ENCODE data around the gene STX5. TPM values are rescaled to one million over a fixed set of nuclear protein-coding genes. Genes with fewer than 3 reads are reported as not detected.

The STX5 gene
- total and polyA plus RNA-seq, 9 donors, result 26.8 to 43.2 (median 34.1) TPM

- Histone ChIP-seq H3K4me1 (ENCODE audit: control insufficient read depth, insufficient read depth, low read length) (peaks cover 24% of the 10 kb centered on the region), H3K4me3 (ENCODE audit: low read length) (no peak overlapping the region), H3K27me3 (ENCODE audit: control insufficient read depth, insufficient read depth, low read length) (no peaks in the 10 kb centered on the region), H3K27ac (ENCODE audit: low read length) (no peak overlapping the region), H3K36me3 (ENCODE audit: control insufficient read depth, insufficient read depth, low read length) (peaks cover 7% of the 10 kb centered on the region), H3K9me3 (replicated peaks; ENCODE audit: control insufficient read depth, low read depth, low read length) (no peaks in the 10 kb centered on the region)
- 28% methylated on average over 3 of the region's 9 CpGs for WGBS (ENCODE audit: insufficient coverage)
- no peak for DNase-seq
Measured at GRCh38 chr11:62757846-62758788, 73.7 kb downstream of the STX5 start.

Other genes starting within 250 kb of the STX5 start
- gene TUT1, start 240.5 kb downstream of the STX5 start, total RNA-seq, result 7.8 TPM
- 10 to 100 TPM; 13.9 to 16.9 (median 14.7) TPM for gene TUT1, start 240.5 kb downstream of the STX5 start, polyA plus RNA-seq (ENCODE audit: insufficient read depth in 1 of 8, insufficient read length in 8 of 8, low replicate concordance in 1 of 8)
- gene MTA2, start 230.2 kb downstream of the STX5 start, total RNA-seq, result 43.3 TPM
- gene MTA2, start 230.2 kb downstream of the STX5 start, polyA plus RNA-seq (ENCODE audit: insufficient read depth in 1 of 8, insufficient read length in 8 of 8, low replicate concordance in 1 of 8), result 10 to 100 TPM; 43.8 to 63.7 (median 48.2) TPM
- gene EML3, start 219.3 kb downstream of the STX5 start, total RNA-seq, result 10.7 TPM
- gene EML3, start 219.3 kb downstream of the STX5 start, polyA plus RNA-seq (ENCODE audit: insufficient read depth in 1 of 8, insufficient read length in 8 of 8, low replicate concordance in 1 of 8), result 10 to 100 TPM; 16.8 to 27.7 (median 20.3) TPM
- gene ROM1, start 218.8 kb downstream of the STX5 start, total RNA-seq, result 3.3 TPM
- 1 to 10 TPM; 1.5 to 4.0 (median 2.5) TPM for gene ROM1, start 218.8 kb downstream of the STX5 start, polyA plus RNA-seq (ENCODE audit: insufficient read depth in 1 of 8, insufficient read length in 8 of 8, low replicate concordance in 1 of 8)
- 18.7 TPM for gene B3GAT3, start 210.1 kb downstream of the STX5 start, total RNA-seq
- 10 to 100 TPM; 19.9 to 27.2 (median 22.9) TPM for gene B3GAT3, start 210.1 kb downstream of the STX5 start, polyA plus RNA-seq (ENCODE audit: insufficient read depth in 1 of 8, insufficient read length in 8 of 8, low replicate concordance in 1 of 8)
- 92.8 TPM for gene GANAB, start 185.4 kb downstream of the STX5 start, total RNA-seq
- gene GANAB, start 185.4 kb downstream of the STX5 start, polyA plus RNA-seq (ENCODE audit: insufficient read depth in 1 of 8, insufficient read length in 8 of 8, low replicate concordance in 1 of 8), result 100 to 1,000 TPM; 131 to 226 (median 179) TPM
- gene INTS5, start 178.7 kb downstream of the STX5 start, total RNA-seq, result 7.1 TPM
- 10 to 100 TPM in 7 of 8 donors, 1 to 10 TPM in 1; 9.4 to 13.8 (median 12.8) TPM for gene INTS5, start 178.7 kb downstream of the STX5 start, polyA plus RNA-seq (ENCODE audit: insufficient read depth in 1 of 8, insufficient read length in 8 of 8, low replicate concordance in 1 of 8)
- gene C11orf98, start 166.8 kb downstream of the STX5 start, total RNA-seq, result 33.4 TPM
- 10 to 100 TPM; 34.9 to 40.9 (median 37.8) TPM for gene C11orf98, start 166.8 kb downstream of the STX5 start, polyA plus RNA-seq (ENCODE audit: insufficient read depth in 1 of 8, insufficient read length in 8 of 8, low replicate concordance in 1 of 8)
- gene CSKMT, start 166.7 kb downstream of the STX5 start, total RNA-seq, result 7.6 TPM
- gene CSKMT, start 166.7 kb downstream of the STX5 start, polyA plus RNA-seq (ENCODE audit: insufficient read depth in 1 of 8, insufficient read length in 8 of 8, low replicate concordance in 1 of 8), result 1 to 10 TPM; 2.6 to 5.0 (median 3.8) TPM
- gene UQCC3, start 160.4 kb downstream of the STX5 start, total RNA-seq, result 8.9 TPM
- 1 to 10 TPM; 6.5 to 8.1 (median 7.9) TPM for gene UQCC3, start 160.4 kb downstream of the STX5 start, polyA plus RNA-seq (ENCODE audit: insufficient read depth in 1 of 8, insufficient read length in 8 of 8, low replicate concordance in 1 of 8)
- gene LBHD1, start 159.8 kb downstream of the STX5 start, total RNA-seq, result 2.8 TPM
- 1 to 10 TPM; 4.7 to 8.2 (median 6.2) TPM for gene LBHD1, start 159.8 kb downstream of the STX5 start, polyA plus RNA-seq (ENCODE audit: insufficient read depth in 1 of 8, insufficient read length in 8 of 8, low replicate concordance in 1 of 8)
- gene UBXN1, start 153.0 kb downstream of the STX5 start, total RNA-seq, result 81.6 TPM
- gene UBXN1, start 153.0 kb downstream of the STX5 start, polyA plus RNA-seq (ENCODE audit: insufficient read depth in 1 of 8, insufficient read length in 8 of 8, low replicate concordance in 1 of 8), result 100 to 1,000 TPM; 155 to 170 (median 162) TPM
- 31.6 TPM for gene LRRN4CL, start 142.5 kb downstream of the STX5 start, total RNA-seq
- 10 to 100 TPM; 13.7 to 21.2 (median 16.3) TPM for gene LRRN4CL, start 142.5 kb downstream of the STX5 start, polyA plus RNA-seq (ENCODE audit: insufficient read depth in 1 of 8, insufficient read length in 8 of 8, low replicate concordance in 1 of 8)
- 26.5 TPM for gene BSCL2, start 124.6 kb downstream of the STX5 start, total RNA-seq
- 10 to 100 TPM; 18.7 to 26.1 (median 21.5) TPM for gene BSCL2, start 124.6 kb downstream of the STX5 start, polyA plus RNA-seq (ENCODE audit: insufficient read depth in 1 of 8, insufficient read length in 8 of 8, low replicate concordance in 1 of 8)
- not detected for gene GNG3, start 124.4 kb downstream of the STX5 start, total RNA-seq
- gene GNG3, start 124.4 kb downstream of the STX5 start, polyA plus RNA-seq (ENCODE audit: insufficient read depth in 1 of 8, insufficient read length in 8 of 8, low replicate concordance in 1 of 8), result 1 to 10 TPM in 1 of 8 donors, under 1 TPM in 7; 0.28 to 1.5 (median 0.48) TPM
- gene HNRNPUL2, start 104.6 kb downstream of the STX5 start, total RNA-seq, result 8.6 TPM
- gene HNRNPUL2, start 104.6 kb downstream of the STX5 start, polyA plus RNA-seq (ENCODE audit: insufficient read depth in 1 of 8, insufficient read length in 8 of 8, low replicate concordance in 1 of 8), result 10 to 100 TPM; 41.0 to 67.5 (median 49.4) TPM
- 29.5 TPM for gene TTC9C, start 103.6 kb downstream of the STX5 start, total RNA-seq
- gene TTC9C, start 103.6 kb downstream of the STX5 start, polyA plus RNA-seq (ENCODE audit: insufficient read depth in 1 of 8, insufficient read length in 8 of 8, low replicate concordance in 1 of 8), result 10 to 100 TPM; 27.1 to 35.4 (median 29.3) TPM
- 8.0 TPM for gene ZBTB3, start 77.9 kb downstream of the STX5 start, total RNA-seq
- gene ZBTB3, start 77.9 kb downstream of the STX5 start, polyA plus RNA-seq (ENCODE audit: insufficient read depth in 1 of 8, insufficient read length in 8 of 8, low replicate concordance in 1 of 8), result 1 to 10 TPM; 3.4 to 5.6 (median 4.1) TPM
- gene POLR2G, start 70.5 kb downstream of the STX5 start, total RNA-seq, result 115 TPM
- gene POLR2G, start 70.5 kb downstream of the STX5 start, polyA plus RNA-seq (ENCODE audit: insufficient read depth in 1 of 8, insufficient read length in 8 of 8, low replicate concordance in 1 of 8), result 100 to 1,000 TPM in 2 of 8 donors, 10 to 100 TPM in 6; 83.0 to 115 (median 91.1) TPM
- 17.6 TPM for gene TAF6L, start 60.7 kb downstream of the STX5 start, total RNA-seq
- gene TAF6L, start 60.7 kb downstream of the STX5 start, polyA plus RNA-seq (ENCODE audit: insufficient read depth in 1 of 8, insufficient read length in 8 of 8, low replicate concordance in 1 of 8), result 10 to 100 TPM; 12.7 to 21.5 (median 17.0) TPM
- 22.1 TPM for gene TMEM179B, start 44.6 kb downstream of the STX5 start, total RNA-seq
- gene TMEM179B, start 44.6 kb downstream of the STX5 start, polyA plus RNA-seq (ENCODE audit: insufficient read depth in 1 of 8, insufficient read length in 8 of 8, low replicate concordance in 1 of 8), result 10 to 100 TPM; 24.4 to 33.8 (median 29.8) TPM
- gene TMEM223, start 40.0 kb downstream of the STX5 start, total RNA-seq, result 17.2 TPM
- gene TMEM223, start 40.0 kb downstream of the STX5 start, polyA plus RNA-seq (ENCODE audit: insufficient read depth in 1 of 8, insufficient read length in 8 of 8, low replicate concordance in 1 of 8), result 10 to 100 TPM; 15.3 to 19.0 (median 16.3) TPM
- 24.3 TPM for gene NXF1, start 26.6 kb downstream of the STX5 start, total RNA-seq
- gene NXF1, start 26.6 kb downstream of the STX5 start, polyA plus RNA-seq (ENCODE audit: insufficient read depth in 1 of 8, insufficient read length in 8 of 8, low replicate concordance in 1 of 8), result 10 to 100 TPM; 60.5 to 73.1 (median 66.9) TPM
- gene TEX54, start 790 bp upstream of the STX5 start, total RNA-seq, result not detected
- not detected for gene TEX54, start 790 bp upstream of the STX5 start, polyA plus RNA-seq (ENCODE audit: insufficient read depth in 1 of 8, insufficient read length in 8 of 8, low replicate concordance in 1 of 8)
- 41.8 TPM for gene WDR74, start 7.5 kb upstream of the STX5 start, total RNA-seq
- gene WDR74, start 7.5 kb upstream of the STX5 start, polyA plus RNA-seq (ENCODE audit: insufficient read depth in 1 of 8, insufficient read length in 8 of 8, low replicate concordance in 1 of 8), result 10 to 100 TPM; 28.3 to 40.9 (median 34.1) TPM
- gene SLC3A2, start 48.8 kb upstream of the STX5 start, total RNA-seq, result 41.8 TPM
- 10 to 100 TPM; 38.1 to 55.4 (median 43.0) TPM for gene SLC3A2, start 48.8 kb upstream of the STX5 start, polyA plus RNA-seq (ENCODE audit: insufficient read depth in 1 of 8, insufficient read length in 8 of 8, low replicate concordance in 1 of 8)
- gene CHRM1, start 89.3 kb upstream of the STX5 start, total RNA-seq, result 0.04 TPM
- under 1 TPM in 5 of 8 donors, not detected in 3; 0.05 to 0.87 (median 0.23) TPM for gene CHRM1, start 89.3 kb upstream of the STX5 start, polyA plus RNA-seq (ENCODE audit: insufficient read depth in 1 of 8, insufficient read length in 8 of 8, low replicate concordance in 1 of 8)
- not detected for gene SLC22A6, start 152.9 kb upstream of the STX5 start, total RNA-seq
- under 1 TPM in 2 of 8 donors, not detected in 6; 0.05 to 0.20 TPM for gene SLC22A6, start 152.9 kb upstream of the STX5 start, polyA plus RNA-seq (ENCODE audit: insufficient read depth in 1 of 8, insufficient read length in 8 of 8, low replicate concordance in 1 of 8)
- not detected for gene SLC22A8, start 183.8 kb upstream of the STX5 start, total RNA-seq
- not detected for gene SLC22A8, start 183.8 kb upstream of the STX5 start, polyA plus RNA-seq (ENCODE audit: insufficient read depth in 1 of 8, insufficient read length in 8 of 8, low replicate concordance in 1 of 8)